C4-2B (cell line): ENCODE measurements around the gene FPR1.

Source experiments
- ZFX ChIP-seq: fragments of 450-650 bp; IDR thresholded peaks from 2 replicates; pipeline ENCODE4 v1.6.1; 2017
- TF ChIP-seq, protein P1 (sequence below): fragments of 450-650 bp; conservative IDR thresholded peaks from 2 replicates; pipeline ENCODE4 v1.5.1; 2017; ENCODE audit warnings: mild to moderate bottlenecking

DNA sequence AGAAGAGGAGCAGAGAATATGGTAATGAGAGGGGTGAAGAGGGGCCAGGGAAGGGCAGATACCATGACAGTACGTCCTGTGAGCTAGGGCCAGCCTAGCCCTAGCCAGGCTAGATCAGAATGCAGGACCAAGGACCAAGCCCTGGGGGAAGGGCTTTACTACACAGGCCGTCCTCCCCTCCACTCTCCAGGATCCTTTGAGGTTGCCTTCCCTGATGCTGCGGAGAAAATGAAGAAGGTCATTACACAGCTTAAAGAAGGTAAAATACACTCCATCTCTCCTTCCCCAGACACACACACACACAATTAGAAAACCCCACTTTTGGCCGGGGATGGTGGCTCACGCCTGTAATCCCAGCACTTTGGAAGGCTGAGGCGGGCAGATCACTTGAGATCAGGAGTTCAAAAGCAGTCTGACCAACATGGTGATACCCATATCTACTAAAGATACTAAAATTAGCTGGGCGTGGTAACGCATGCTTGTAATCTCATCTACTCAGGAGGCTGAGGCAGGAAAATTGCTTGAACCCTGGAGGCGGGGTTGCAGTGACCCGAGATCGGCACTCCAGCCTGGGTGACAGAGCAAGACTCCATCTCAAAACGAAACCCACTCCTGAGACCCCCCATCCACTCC, 50.1 kb downstream of the FPR1 start:
- TF ChIP-seq, protein P1, sequence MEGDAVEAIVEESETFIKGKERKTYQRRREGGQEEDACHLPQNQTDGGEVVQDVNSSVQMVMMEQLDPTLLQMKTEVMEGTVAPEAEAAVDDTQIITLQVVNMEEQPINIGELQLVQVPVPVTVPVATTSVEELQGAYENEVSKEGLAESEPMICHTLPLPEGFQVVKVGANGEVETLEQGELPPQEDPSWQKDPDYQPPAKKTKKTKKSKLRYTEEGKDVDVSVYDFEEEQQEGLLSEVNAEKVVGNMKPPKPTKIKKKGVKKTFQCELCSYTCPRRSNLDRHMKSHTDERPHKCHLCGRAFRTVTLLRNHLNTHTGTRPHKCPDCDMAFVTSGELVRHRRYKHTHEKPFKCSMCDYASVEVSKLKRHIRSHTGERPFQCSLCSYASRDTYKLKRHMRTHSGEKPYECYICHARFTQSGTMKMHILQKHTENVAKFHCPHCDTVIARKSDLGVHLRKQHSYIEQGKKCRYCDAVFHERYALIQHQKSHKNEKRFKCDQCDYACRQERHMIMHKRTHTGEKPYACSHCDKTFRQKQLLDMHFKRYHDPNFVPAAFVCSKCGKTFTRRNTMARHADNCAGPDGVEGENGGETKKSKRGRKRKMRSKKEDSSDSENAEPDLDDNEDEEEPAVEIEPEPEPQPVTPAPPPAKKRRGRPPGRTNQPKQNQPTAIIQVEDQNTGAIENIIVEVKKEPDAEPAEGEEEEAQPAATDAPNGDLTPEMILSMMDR: no peak
- TF ChIP-seq ZFX: no peak
